Breast epithelium (tissue), 3 donors: ENCODE data around the gene KBTBD4.
"Not testable (repeated sequence)": the region's sequence is repeated elsewhere in the genome, so short reads cannot be mapped to it uniquely, and the experiment has no call there.

Experiments
- CTCF ChIP-seq, 3 donors: fragments of 450-650 bp; IDR thresholded peaks; one replicate each; pipeline ENCODE4 v1.5.1; 2016 to 2017; ENCODE audit warnings: antibody characterized with exemption in 3 of 3, mild to moderate bottlenecking in 3 of 3, moderate library complexity in 3 of 3
- POLR2A ChIP-seq: fragments of 450-650 bp; IDR thresholded peaks from one replicate; pipeline ENCODE4 v1.6.1; 2016; ENCODE audit warnings: antibody characterized with exemption, mild to moderate bottlenecking, moderate library complexity
- POLR2AphosphoS5 ChIP-seq, 3 donors: sonication (generic); formaldehyde crosslinking; IDR thresholded peaks; one replicate each; pipeline ENCODE4 v1.6.1; 2017; ENCODE audit warnings: antibody characterized with exemption in 3 of 3

- TF ChIP-seq CTCF (IDR thresholded peaks at IDR 0.05); POLR2AphosphoS5 (IDR thresholded peaks at IDR 0.05); POLR2A: not testable (repeated sequence)
Measured at GRCh38 chr11:47557004-47557403, 21.8 kb downstream of the KBTBD4 start.
